Activated CD8-positive, alpha-beta T cell treated with anti-CD3 and anti-CD28 coated beads for 36 hours (primary cell): Measurements from ENCODE around the gene LIN54. TPM values are rescaled to one million over a fixed set of nuclear protein-coding genes. Genes with fewer than 3 reads are reported as not detected.
"Not testable (repeated sequence)": the region's sequence is repeated elsewhere in the genome, so short reads cannot be mapped to it uniquely, and the experiment has no call there.

Experiments
- ATAC-seq: fragments of 200-7000 bp; cut with Tn5 transposase; one replicate; pipeline ENCODE4 v1.10.0; 2021; ENCODE audit warnings: mild to moderate bottlenecking, moderate library complexity
- CTCF ChIA-PET: fragments of 350-600 bp; sonication (Branson Sonifier 250); formaldehyde crosslinking; loops from one replicate; lab custom pipeline; 2021; ENCODE audit warnings: antibody characterized with exemption; lab: Charles Lee
- POLR2A ChIA-PET: fragments of 350-600 bp; sonication (Branson Sonifier 250); formaldehyde crosslinking; loops from one replicate; lab custom pipeline; 2021; ENCODE audit warnings: antibody characterized with exemption; lab: Charles Lee
- DNase-seq: peaks from one replicate; pipeline ENCODE4 v3.0.0-alpha.2; 2020
- H3K27ac Mint-ChIP-seq: one replicate; pipeline ENCODE4 v1.8.0; 2021; ENCODE audit warnings: mild to moderate bottlenecking, mixed read lengths
- H3K27me3 Mint-ChIP-seq: one replicate; pipeline ENCODE4 v1.8.0; 2021; ENCODE audit warnings: mixed read lengths
- H3K36me3 Mint-ChIP-seq: one replicate; pipeline ENCODE4 v1.8.0; 2021; ENCODE audit warnings: low read depth, mixed read lengths
- H3K4me1 Mint-ChIP-seq: one replicate; pipeline ENCODE4 v1.8.0; 2021; ENCODE audit warnings: low read depth, mixed read lengths
- H3K4me3 Mint-ChIP-seq: one replicate; pipeline ENCODE4 v1.8.0; 2021; ENCODE audit warnings: mild to moderate bottlenecking, moderate library complexity, mixed read lengths
- H3K9me3 Mint-ChIP-seq: one replicate; pipeline ENCODE4 v1.8.0; 2021; ENCODE audit warnings: mixed read lengths
- intact Hi-C: fragments of 100-400 bp; cut with micrococcal nuclease; formaldehyde crosslinking; loops from one replicate; pipeline ENCODE4 v1.10.0; 2022
- total RNA-seq, 2 experiments: library from RNA; stranded (reverse); gene quantifications; one replicate each; pipeline ENCODE4 v1.2.3, GENCODE V29; 2021
- TF ChIP-seq, protein P1 (sequence below): fragments of 200-600 bp; IDR thresholded peaks from one replicate; pipeline ENCODE4 v1.8.0; 2022; ENCODE audit warnings: antibody characterized with exemption, mild to moderate bottlenecking

LIN54 gene
- total RNA-seq, 2 experiments from 2014 or later, result 28.0 to 29.1 TPM

DNA sequence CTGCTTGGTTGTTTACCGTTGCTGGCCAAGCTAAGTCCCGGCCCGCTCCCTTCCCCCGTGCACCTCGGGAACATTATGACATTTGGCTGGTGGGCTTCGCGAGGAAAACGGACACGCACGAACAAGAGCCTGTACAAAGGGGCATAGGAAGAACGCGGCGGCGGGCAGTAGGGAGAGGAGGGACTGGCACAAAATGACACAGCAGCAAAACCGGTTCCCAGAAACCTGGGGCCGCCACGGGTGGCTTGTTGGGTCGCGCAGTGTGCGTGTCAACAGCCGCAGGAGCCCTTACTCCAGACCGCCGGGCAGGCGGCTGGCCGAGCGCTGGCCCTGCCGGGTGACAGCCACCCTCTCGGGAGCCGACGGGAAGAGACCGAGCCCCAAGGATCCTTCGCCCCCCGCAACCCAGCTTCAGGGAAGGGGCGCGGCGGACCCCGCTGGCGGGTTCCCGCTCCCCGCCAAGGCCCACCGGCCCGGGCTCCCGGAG, 1.6 kb upstream of the LIN54 start:
- TF ChIP-seq, protein P1, sequence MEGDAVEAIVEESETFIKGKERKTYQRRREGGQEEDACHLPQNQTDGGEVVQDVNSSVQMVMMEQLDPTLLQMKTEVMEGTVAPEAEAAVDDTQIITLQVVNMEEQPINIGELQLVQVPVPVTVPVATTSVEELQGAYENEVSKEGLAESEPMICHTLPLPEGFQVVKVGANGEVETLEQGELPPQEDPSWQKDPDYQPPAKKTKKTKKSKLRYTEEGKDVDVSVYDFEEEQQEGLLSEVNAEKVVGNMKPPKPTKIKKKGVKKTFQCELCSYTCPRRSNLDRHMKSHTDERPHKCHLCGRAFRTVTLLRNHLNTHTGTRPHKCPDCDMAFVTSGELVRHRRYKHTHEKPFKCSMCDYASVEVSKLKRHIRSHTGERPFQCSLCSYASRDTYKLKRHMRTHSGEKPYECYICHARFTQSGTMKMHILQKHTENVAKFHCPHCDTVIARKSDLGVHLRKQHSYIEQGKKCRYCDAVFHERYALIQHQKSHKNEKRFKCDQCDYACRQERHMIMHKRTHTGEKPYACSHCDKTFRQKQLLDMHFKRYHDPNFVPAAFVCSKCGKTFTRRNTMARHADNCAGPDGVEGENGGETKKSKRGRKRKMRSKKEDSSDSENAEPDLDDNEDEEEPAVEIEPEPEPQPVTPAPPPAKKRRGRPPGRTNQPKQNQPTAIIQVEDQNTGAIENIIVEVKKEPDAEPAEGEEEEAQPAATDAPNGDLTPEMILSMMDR, result no peak
- Mint-ChIP-seq H3K27ac (peak overlapping the region; percentile 91), H3K4me1 (peaks cover 33% of the 10 kb centered on the region), H3K4me3 (peak overlapping the region; percentile 97), H3K9me3 (no peaks in the 10 kb centered on the region), H3K27me3 (no peaks in the 10 kb centered on the region), H3K36me3 (peaks cover 9% of the 10 kb centered on the region)
- ATAC-seq, result no peak
- ChIA-PET POLR2A (interaction anchor here (0.8 to 4.7 kb wide), 11 partner anchors 22 to 449 kb away, joined by 3 to 30 read pairs (median 3); partner anchors contain the start of genes COPS4 and THAP9), CTCF (interaction anchor here (0.9 to 1.9 kb wide), 7 partner anchors 19 to 160 kb away, joined by 3 to 11 read pairs (median 4); partner anchors contain the start of genes COPS4 and THAP9)
- peak; percentile 56 for DNase-seq
- intact Hi-C loops, result loop anchor here (2.0 to 5.0 kb wide), 2 partner anchors 23 to 110 kb away; partner anchors contain the start of genes COPS4 and THAP9

DNA sequence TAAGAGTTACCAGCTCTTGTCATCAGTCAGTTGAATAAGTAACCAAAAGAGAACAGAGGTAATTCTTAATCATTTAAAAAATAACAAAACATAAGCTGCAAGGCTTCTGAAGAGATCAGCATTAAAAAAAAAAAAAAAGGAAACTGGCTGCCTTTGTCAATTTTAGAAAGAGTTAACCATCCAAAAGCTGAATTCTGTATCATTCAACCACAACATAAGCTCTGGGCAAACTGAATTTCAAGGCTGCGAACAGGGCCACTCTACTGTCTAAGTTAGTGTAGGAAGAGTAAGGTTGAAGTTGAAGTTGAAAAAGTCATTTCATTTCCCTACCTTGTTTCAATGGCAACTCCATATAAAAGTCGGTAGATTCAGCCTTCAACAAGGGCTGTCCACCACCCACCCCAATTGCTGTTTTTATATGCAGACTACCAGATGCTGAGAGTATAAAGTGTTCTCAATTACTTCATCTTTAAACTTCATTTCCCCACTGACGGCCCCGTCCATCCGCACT, 1.1 kb upstream of the LIN54 start:
- DNase-seq, result no peak
- Mint-ChIP-seq H3K4me1 (peaks cover 33% of the 10 kb centered on the region), H3K9me3 (no peaks in the 10 kb centered on the region), H3K27ac (peak overlapping the region; percentile 91), H3K27me3 (no peaks in the 10 kb centered on the region), H3K36me3 (peaks cover 9% of the 10 kb centered on the region), H3K4me3 (peak overlapping the region; percentile 97)
- TF ChIP-seq, protein P1, result no peak
- ChIA-PET CTCF (interaction anchor here (0.9 to 1.9 kb wide), 9 partner anchors 22 to 272 kb away, joined by 3 to 11 read pairs (median 3); partner anchors contain the start of genes COPS4, PLAC8 and THAP9), POLR2A (interaction anchor here (0.7 to 4.7 kb wide), 11 partner anchors 23 to 449 kb away, joined by 3 to 30 read pairs (median 4); partner anchors contain the start of genes COPS4 and THAP9)
- no peak for ATAC-seq
- intact Hi-C loops, result loop anchor here (2.0 to 5.0 kb wide), 2 partner anchors 23 to 109 kb away; partner anchors contain the start of genes COPS4 and THAP9

DNA sequence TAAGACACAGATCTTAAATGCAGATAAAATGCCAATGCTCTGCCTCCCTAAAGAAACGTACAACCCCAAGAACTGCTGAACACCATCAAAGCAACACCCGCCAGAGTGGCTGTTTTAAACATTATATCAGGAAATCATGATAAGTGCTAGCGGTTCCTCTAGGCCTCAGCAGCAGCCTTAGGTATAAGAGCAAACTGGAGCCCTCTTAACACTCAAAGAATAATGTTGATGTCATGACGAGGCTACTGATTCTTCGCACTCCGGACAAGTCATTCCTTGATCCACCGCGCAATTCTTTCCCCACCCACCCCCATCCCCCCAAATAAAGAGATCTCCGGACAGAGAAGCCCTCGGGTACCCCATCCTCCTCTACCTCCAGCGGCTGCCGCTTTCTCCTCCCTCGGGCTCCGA, 507 bp downstream of the LIN54 start:
- no peaks in the 10 kb centered on the region for H3K27me3 Mint-ChIP-seq
- peak overlapping the region; percentile 97 for H3K4me3 Mint-ChIP-seq
- peak; percentile 7 for DNase-seq
- ChIA-PET POLR2A (interaction anchor here (0.6 to 4.7 kb wide), 3 partner anchors 12 to 24 kb away, joined by 3 to 30 read pairs (median 3); partner anchors contain the start of gene COPS4), CTCF (interaction anchor here (1.1 to 1.6 kb wide), 2 partner anchors 25 to 211 kb away, joined by 3 to 5 read pairs; partner anchors contain the start of gene COPS4)
- H3K9me3 Mint-ChIP-seq, result no peaks in the 10 kb centered on the region
- TF ChIP-seq, protein P1, result no peak
- no peak for ATAC-seq
- H3K27ac Mint-ChIP-seq, result peak overlapping the region; percentile 91
- peaks cover 15% of the 10 kb centered on the region for H3K36me3 Mint-ChIP-seq
- intact Hi-C loops, result loop anchor here (5.0 kb wide), 1 partner anchor 108 kb away; the partner anchor contains the start of gene THAP9
- peaks cover 42% of the 10 kb centered on the region for H3K4me1 Mint-ChIP-seq

DNA sequence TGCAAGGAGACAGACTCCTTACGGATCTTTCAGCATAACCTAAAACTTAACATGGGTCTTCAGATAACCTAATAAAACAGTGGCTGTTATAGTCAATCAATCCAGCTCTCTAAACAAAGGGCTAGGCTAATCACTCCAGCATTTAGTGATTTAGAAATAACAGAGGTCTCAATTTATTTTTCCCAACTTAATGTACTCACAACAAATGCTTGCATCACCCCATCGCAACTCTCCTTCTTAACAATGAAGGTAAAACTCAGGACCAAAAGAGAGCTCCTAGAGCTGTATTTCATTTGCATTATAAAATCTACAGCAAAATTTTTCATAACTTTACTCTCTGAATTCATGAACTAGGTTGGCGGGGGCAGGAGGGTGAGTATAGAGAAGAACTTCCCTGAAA, 1.1 kb downstream of the LIN54 start:
- Mint-ChIP-seq H3K4me1 (peaks cover 42% of the 10 kb centered on the region), H3K4me3 (peak overlapping the region; percentile 97), H3K36me3 (peaks cover 15% of the 10 kb centered on the region), H3K9me3 (no peaks in the 10 kb centered on the region), H3K27ac (peak overlapping the region; percentile 91), H3K27me3 (no peaks in the 10 kb centered on the region)
- CTCF ChIA-PET, result interaction anchor here (1.1 to 1.6 kb wide), 2 partner anchors 25 to 212 kb away, joined by 3 to 5 read pairs; partner anchors contain the start of gene COPS4
- POLR2A ChIA-PET, result interaction anchor here (1.6 to 4.7 kb wide), 2 partner anchors 12 to 25 kb away, joined by 3 to 30 read pairs; partner anchors contain the start of gene COPS4
- TF ChIP-seq, protein P1, result no peak
- ATAC-seq (no peak), DNase-seq (no peak)
- intact Hi-C loops, result no loop called here

DNA sequence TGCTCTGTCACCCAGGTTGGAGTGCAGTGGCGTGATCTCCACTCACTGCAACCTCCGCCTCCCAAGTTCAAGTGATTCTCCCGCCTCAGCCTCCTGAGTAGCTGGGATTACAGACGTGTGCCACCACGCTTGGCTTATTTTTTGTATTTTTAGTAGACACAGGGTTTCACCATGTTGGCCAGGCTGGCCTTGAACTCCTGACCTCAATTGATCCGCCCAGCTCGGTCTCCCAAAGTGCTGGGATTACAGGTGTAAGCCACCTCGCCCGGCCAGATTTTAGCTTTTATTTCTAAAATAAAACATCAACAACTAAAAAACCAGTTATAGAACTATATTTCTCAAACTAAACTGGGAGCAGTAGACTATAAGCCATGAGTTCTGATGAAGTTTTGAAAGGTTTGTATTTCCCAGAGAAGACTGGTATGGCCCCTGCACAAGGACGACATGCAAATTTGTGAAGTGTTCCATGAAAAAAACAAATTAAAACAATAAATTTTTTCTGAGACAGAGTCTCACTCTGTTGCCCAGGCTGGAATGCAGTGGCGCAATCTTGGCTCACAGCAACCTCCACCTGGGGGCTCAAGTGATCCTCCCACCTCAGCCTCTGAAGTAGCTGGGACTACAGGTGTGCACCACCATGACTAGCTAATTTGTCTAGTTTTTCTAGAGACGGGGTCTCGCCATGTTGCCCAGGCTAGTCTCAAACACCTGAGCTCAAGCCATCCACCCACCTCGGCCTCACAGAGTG, 7.4 kb downstream of the LIN54 start:
- H3K4me1 Mint-ChIP-seq, result peaks cover 38% of the 10 kb centered on the region
- ATAC-seq, H3K27me3 Mint-ChIP-seq, H3K9me3 Mint-ChIP-seq, DNase-seq, H3K27ac Mint-ChIP-seq, intact Hi-C loops, H3K4me3 Mint-ChIP-seq: not testable (repeated sequence)
- peaks cover 21% of the 10 kb centered on the region for H3K36me3 Mint-ChIP-seq
- ChIA-PET POLR2A (interaction anchor here (1.2 kb wide), 1 partner anchor 25 kb away, joined by 3 read pairs; no protein-coding TSS in a partner anchor), CTCF (interaction anchor here (0.7 kb wide), 1 partner anchor 176 kb away, joined by 3 read pairs; no protein-coding TSS in a partner anchor)
